Measurements from ENCODE around the gene TMPRSS7.

TMPRSS7 gene

GRCh38 chr3:112001526-112001925, 33.0 kb upstream of the TMPRSS7 start:
- no peaks in the 10 kb centered on the region for H3K9me3 ChIP-seq (ENCODE audit: control insufficient read depth, low read length)

GRCh38 chr3:112002096-112002971, 32.2 kb upstream of the TMPRSS7 start:
- Histone ChIP-seq H3K9me3 (ENCODE audit: control insufficient read depth, low read length) (no peaks in the 10 kb centered on the region), H3K4me2 (ENCODE audit: low read length) (no peak overlapping the region), H2AFZ (no peak overlapping the region), H3K27me3 (ENCODE audit: control insufficient read depth, insufficient read depth, low read length) (no peaks in the 10 kb centered on the region), H3K79me2 (no peaks in the 10 kb centered on the region), H3K9ac (no peak overlapping the region), H3K4me3 (ENCODE audit: low read depth, low read length) (no peak overlapping the region), H3K36me3 (ENCODE audit: control insufficient read depth, insufficient read depth, low read length) (no peaks in the 10 kb centered on the region), H3K27ac (no peak overlapping the region), H3K4me1 (no peaks in the 10 kb centered on the region)
- no peak for TF ChIP-seq CTCF (IDR thresholded peaks at IDR 0.05)

More at GRCh38 chr3:112001526-112001925, 33.0 kb upstream of the TMPRSS7 start:
- Histone ChIP-seq H3K4me2 (ENCODE audit: low read length) (no peak overlapping the region), H3K4me3 (ENCODE audit: low read depth, low read length) (no peak overlapping the region), H3K36me3 (ENCODE audit: control insufficient read depth, insufficient read depth, low read length) (no peaks in the 10 kb centered on the region), H3K27ac (no peak overlapping the region), H3K27me3 (ENCODE audit: control insufficient read depth, insufficient read depth, low read length) (no peaks in the 10 kb centered on the region), H3K4me1 (no peaks in the 10 kb centered on the region), H3K9ac (no peak overlapping the region), H2AFZ (no peak overlapping the region), H3K79me2 (no peaks in the 10 kb centered on the region)
- TF ChIP-seq CTCF (IDR thresholded peaks at IDR 0.05): no peak

- no peak overlapping the region for H3K4me3 ChIP-seq (ENCODE audit: low read depth, low read length)
- H3K4me1 ChIP-seq: no peaks in the 10 kb centered on the region
- no peak overlapping the region for H3K9ac ChIP-seq
- H3K4me2 ChIP-seq (ENCODE audit: low read length): no peak overlapping the region
- no peaks in the 10 kb centered on the region for H3K9me3 ChIP-seq (ENCODE audit: control insufficient read depth, low read length)
- no peaks in the 10 kb centered on the region for H3K27me3 ChIP-seq (ENCODE audit: control insufficient read depth, insufficient read depth, low read length)
- H3K36me3 ChIP-seq (ENCODE audit: control insufficient read depth, insufficient read depth, low read length): no peaks in the 10 kb centered on the region
- no peaks in the 10 kb centered on the region for H3K79me2 ChIP-seq
- TF ChIP-seq CTCF (IDR thresholded peaks at IDR 0.05): no peak
- H3K27ac ChIP-seq: no peak overlapping the region
- no peak overlapping the region for H2AFZ ChIP-seq
Observed at GRCh38 chr3:112003321-112004080, 31.0 kb upstream of the TMPRSS7 start.

- no peak overlapping the region for H3K27ac ChIP-seq
- no peak overlapping the region for H3K9ac ChIP-seq
- H3K27me3 ChIP-seq (ENCODE audit: control insufficient read depth, insufficient read depth, low read length): no peaks in the 10 kb centered on the region
- no peaks in the 10 kb centered on the region for H3K79me2 ChIP-seq
- no peak for TF ChIP-seq CTCF (IDR thresholded peaks at IDR 0.05)
- no peak overlapping the region for H3K4me3 ChIP-seq (ENCODE audit: low read depth, low read length)
- no peak overlapping the region for H3K4me2 ChIP-seq (ENCODE audit: low read length)
- no peak overlapping the region for H2AFZ ChIP-seq
- no peaks in the 10 kb centered on the region for H3K36me3 ChIP-seq (ENCODE audit: control insufficient read depth, insufficient read depth, low read length)
- H3K9me3 ChIP-seq (ENCODE audit: control insufficient read depth, low read length): no peaks in the 10 kb centered on the region
- no peaks in the 10 kb centered on the region for H3K4me1 ChIP-seq
Observed at GRCh38 chr3:112004187-112004586, 30.3 kb upstream of the TMPRSS7 start.

Data from parathyroid adenoma (tissue), 2 donors.